NK-92 treated with Interleukin-12 subunit alpha and Interleukin-12 subunit beta, amount 100 ng/mL, for 24 hours (cell line): ENCODE results near the gene RNF20.
"Not testable (repeated sequence)": the region's sequence is repeated elsewhere in the genome, so short reads cannot be mapped to it uniquely, and the experiment has no call there.

Experiments
- DNase-seq: peaks from one replicate; lab custom pipeline; 2025; lab: John Stamatoyannopoulos, UW

RNF20 gene

DNA sequence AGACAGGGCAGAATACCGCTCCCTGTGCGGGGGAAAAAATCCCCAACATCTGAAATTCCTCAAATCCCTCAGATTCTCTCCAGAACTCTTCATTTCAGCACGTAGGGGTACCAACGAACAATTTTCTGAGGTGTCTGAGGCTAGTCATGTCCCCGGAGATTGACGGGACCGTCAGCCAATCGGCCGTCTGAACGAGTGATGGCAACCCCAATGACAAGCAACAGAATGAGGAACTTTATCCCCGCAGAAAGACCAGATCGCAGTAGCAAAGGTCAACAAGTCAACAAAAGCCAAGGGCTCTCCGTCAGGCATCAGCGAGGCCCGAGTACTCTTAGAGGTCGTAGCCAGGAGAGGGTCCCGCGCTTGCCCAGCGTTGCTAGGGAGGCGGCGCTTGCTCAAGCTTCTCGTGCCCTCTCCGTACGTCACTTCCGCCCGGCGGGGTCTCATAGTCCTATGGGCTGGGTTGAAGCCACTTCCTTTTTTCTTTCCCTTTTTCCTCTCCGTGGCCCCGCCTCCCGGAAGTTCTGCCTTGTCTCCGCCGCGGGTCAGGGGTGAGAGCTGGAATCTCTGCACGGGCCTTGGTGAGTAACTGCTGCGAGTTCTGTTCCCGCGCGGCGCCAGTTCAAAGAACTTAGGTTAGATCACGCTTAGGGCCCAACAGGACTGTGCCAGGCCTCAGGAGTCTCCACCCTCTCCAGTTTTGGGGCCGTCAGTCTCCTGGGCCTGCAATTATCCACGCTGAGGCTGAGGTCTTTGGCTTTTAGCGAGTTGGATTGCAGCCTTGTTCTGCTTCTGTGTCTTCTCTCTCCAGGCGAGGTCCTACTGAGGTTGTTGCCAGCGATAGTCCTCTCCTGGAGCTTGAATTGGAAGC lies at the start of gene RNF20:
Gene RNF20, plus strand, starts transcription at position 520 of the 871 bp plus-strand sequence. CDS start 1,571 bp downstream, outside the sequence.
- peak; percentile 94 for DNase-seq

- no peak for DNase-seq
These were observed 49.6 kb upstream of the RNF20 start for GRCh38 chr9:101484046-101484445.

- DNase-seq = no peak
These were observed 47.5 kb upstream of the RNF20 start for GRCh38 chr9:101485924-101486692.

DNA sequence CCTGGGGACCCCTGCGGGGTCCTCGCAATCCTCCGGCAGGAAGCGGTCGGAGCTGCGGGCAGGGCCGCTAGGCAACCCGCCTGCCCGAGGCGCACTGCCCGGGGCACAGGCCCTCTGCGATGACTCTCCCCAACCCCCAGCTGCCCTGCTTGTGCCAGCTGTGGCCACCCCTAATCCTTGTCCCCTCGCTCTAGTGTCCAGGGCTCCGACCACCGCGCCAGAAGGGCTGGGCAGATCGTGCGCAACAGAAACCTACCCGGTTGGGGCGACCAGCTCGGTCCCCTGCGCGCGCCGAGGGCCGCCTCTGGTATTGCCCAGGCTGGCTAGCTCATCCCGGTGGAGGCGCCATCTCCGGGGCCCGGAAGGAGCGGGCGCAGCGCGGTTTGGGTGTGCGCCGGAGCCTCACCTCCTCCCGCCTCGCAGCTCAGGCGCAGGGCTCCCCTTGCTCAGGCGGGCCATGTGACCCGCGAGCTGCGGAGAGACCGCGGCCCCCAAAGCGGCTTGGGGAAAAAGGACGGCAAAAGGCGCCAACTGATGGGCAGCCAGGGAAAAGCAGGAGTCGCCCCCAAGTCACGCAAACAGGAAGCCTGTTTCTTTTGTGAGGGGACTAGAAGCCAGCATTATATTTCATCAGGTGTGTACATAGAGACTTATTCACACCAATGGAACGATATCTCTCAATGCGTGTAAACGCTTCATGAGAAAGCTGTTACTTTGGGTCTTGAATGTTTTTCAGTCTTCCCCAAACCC lies 46.8 kb upstream of the RNF20 start:
- DNase-seq = no peak

GRCh38 chr9:101487443-101487840 lies 46.2 kb upstream of the RNF20 start:
- no peak for DNase-seq

GRCh38 chr9:101495810-101496209 lies 37.8 kb upstream of the RNF20 start:
- no peak for DNase-seq

DNA sequence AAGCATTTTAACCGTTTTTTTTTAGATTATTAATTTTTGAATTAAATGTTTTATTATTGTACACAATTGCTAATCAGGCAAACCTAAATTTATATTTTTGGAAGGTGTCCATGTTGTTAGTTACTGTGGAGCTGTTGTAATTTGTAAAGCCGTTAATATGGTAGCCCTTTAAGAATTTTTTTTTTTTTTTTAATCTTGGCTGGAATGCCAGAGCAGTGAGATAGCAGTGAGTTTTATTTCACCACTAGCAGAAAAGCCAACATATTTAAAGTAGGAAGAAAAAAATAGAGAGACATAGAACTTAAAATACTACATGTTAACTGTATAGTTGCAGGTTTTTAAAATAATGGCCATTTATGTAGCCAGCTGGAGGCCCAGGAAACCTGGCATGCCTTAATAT lies 35.3 kb upstream of the RNF20 start:
- no peak for DNase-seq

DNA sequence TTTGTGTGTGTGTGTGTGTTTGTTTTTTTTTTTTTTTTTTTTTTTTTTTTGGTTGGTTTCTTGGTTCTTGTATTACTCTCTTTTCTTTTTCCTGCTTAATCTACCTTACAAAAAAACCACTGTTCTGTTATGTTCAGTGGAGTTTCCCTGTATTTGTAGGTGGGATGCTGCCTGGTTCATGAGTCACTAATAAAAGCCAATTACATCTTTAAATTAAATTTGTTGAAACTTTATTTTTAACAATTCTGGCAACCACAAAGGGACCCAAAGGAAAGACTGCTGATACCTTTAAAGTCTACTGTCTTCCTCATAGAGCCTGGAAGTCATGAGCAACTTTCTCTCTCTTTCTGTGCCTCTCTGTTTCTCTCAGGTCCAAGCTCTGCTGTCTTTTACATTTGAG lies 29.5 kb upstream of the RNF20 start:
- DNase-seq = no peak

DNA sequence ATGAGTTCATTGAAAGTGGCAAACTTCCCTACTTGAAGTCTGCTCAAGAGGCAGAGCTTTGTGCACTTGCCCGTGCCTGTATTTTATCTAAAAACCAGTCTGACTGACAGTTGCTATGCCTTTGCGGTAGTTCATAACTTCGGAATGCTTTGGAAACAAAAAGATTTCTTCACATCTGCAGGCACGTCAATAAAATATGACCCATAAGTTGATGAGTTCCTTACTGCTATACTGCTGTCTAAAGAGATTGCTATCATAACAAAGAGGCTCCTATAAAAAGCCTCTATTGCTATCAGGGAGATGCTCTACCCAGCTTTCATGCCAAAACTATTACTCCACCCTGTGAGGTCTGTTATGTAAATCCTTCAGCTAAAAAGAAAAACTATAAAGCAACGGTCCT lies 25.4 kb upstream of the RNF20 start:
- no peak for DNase-seq

DNA sequence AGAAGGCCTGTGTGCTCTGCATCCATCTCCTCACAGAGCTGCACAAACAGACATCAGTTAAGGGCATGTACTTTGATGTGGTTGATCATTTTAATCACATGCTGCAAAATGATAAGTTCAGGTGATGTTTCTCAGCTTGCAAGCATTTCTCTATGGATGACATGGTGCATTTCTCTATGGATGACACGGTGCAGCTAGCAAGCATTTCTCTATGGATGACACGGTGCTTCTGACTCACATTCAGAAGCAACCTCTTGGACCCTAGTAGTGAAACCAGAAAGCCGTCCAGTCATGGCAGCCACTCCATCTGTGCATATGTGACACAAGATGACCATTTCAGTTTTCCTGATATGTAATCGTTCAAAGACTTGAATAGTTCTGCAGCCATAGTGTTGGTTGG lies 24.1 kb upstream of the RNF20 start:
- no peak for DNase-seq

GRCh38 chr9:101510459-101510858 lies 23.2 kb upstream of the RNF20 start:
- DNase-seq = no peak

DNA sequence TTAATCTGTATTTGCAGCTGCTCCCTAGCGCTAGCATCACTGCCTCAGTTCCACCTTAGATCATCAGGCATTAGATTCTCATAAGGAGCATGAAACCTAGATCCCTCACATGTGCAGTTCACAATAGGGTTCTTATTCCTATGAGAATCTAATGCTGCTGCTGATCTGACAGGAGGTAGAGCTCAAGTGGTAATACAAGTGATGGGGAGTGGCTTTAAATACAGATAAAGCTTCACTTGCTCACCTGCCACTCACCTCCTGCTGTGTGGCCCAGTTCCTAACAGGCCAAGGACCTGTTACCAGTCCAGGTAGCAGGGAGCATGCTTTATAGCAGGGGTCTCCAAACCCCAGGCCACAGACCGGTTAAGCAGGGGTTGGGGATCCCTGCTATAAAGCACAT lies 22.6 kb upstream of the RNF20 start:
- DNase-seq = no peak

- DNase-seq = no peak
These were observed 21.5 kb upstream of the RNF20 start for GRCh38 chr9:101512116-101512515.

- no peak for DNase-seq
These were observed 20.3 kb upstream of the RNF20 start for GRCh38 chr9:101513351-101513750.

DNA sequence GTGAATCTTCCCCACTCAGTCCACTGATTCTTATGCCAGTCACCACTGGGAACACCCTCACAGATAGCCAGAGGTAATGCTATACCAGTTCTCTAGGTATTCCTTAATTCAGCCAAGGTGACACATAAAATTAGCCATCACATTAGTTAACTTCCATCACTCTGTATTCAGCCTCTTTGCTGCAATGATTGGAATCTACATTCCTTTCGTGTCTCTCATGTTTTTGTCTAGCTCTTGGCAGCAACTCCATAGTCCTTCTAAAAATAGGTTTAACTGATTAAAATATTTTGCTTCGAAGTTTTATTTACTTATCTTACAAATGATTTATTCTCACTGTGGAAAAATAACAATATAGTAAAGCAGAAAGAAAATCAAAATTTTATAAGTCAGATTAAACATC lies 19.6 kb upstream of the RNF20 start:
- no peak for DNase-seq

- DNase-seq = no peak
These were observed 17.0 kb upstream of the RNF20 start for GRCh38 chr9:101516655-101517054.

DNA sequence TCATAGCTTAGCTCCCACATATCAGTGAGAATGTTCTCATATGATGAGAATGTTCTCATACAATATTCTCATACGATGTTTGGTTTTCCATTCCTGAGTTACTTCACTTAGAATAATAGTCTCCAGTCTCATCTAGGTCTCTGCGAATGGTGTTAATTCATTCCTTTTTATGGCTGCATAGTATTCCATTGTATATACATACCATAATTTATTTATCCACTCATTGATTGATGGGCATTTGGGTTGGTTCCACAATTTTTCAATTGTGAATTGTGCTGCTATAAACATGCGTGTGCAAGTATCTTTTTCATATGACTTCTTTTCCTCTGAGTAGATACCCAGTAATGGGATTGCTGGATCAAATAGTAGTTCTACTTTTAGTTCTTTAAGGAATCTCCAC lies 15.2 kb upstream of the RNF20 start:
- not testable (repeated sequence) for DNase-seq

DNA sequence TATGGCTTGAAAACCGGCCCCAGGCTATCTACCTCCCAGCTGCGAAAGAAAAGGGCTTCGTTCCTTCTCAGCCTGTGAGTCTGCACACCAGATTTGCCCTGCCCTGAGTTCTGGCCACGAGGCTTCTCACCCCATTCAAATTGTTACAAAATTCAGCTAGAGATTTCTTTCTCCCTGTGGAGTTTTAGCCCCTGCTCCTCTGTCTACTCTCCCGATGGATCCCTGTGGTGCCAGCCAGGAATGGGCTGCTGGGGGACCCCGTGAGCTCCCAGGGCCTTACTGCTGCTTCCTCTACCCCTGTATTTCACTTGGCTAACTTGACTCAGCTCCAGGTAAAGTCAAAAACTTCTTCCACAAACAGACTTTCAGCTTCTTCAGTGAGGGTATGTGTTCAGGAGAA lies 9.3 kb upstream of the RNF20 start:
- no peak for DNase-seq

DNA sequence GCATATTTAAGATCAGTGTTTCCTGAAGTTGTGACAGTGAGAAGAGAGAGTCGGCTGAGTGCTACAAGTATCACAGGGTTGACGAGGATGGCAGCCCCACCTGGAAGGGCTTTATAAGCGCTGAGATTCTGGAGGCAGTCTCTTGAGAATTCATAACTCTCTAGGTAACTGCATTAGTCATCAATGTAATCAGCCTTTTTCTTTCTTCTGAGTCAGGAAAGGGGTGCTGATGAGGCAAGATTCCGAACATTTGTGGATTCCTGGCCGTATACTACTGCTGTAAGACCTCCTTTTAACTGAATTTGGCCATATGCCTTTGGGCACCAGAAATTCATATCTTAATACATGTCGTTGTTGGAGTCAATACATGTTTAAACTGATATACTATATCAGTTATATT lies 6.6 kb upstream of the RNF20 start:
- no peak for DNase-seq

DNA sequence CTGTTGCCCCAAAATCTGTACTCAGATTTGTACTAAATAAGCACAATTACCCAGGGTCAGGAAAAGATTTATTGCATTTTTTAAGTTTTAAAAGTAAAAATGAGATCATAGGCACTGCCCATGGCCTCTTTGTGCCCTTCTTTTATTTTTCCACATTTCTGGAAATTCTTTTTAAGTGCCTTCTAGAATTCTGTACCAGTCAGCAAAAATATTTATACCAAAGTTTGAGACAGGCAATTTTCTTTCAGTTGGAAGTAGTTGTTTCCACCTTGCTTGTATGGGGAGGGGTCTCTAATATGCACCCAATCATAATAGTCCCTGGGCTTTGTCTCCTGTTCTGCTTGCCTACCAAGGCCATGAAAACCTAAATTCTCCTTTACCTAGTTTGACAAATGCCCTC lies 5.6 kb upstream of the RNF20 start:
- DNase-seq = no peak

- peak; percentile 7 for DNase-seq
These were observed 3.5 kb upstream of the RNF20 start for GRCh38 chr9:101530076-101530711.

DNA sequence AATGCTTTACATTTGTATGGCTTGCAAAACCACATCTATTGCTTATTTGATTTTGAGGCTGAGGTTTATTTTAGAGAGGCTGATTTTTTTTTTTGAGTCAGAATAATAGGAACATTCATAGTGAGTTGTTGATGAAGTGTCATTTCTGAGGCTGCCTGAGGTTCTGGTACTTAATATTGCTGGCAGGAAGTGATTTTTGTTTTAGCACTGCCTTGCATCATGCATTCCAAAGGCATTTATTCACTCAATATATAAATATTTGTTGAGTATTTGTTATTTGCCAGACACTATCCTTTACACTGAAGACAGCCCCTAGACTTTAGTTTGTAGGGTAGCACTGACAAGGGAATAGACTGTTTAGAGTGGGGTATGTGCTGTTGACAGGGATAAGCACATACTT lies 2.7 kb downstream of the RNF20 start:
- no peak for DNase-seq
